Fibroblast of lung (primary cell): ENCODE data around the gene S100G. TPM values are rescaled to one million over a fixed set of nuclear protein-coding genes. Genes with fewer than 3 reads are reported as not detected.

Source experiments
- DNase-seq, 2 donors: peaks; one replicate each; pipeline versions ENCODE4 v3.0.0 to v3.0.0-alpha.2; 2010; ENCODE audit warnings: low read depth in 2 of 2
- H2AFZ ChIP-seq: 2 replicates; pipeline ENCODE4 v1.5.1; 2012; ENCODE audit warnings: low read length, control low read depth, inconsistent platforms
- H3K27ac ChIP-seq: 2 replicates; pipeline ENCODE4 v1.5.1; 2011; ENCODE audit warnings: low read length, control low read depth; ENCODE audit not compliant: insufficient read depth
- H3K27me3 ChIP-seq: 2 replicates; pipeline ENCODE4 v1.5.1; 2011; ENCODE audit warnings: mild to moderate bottlenecking, low read length; ENCODE audit not compliant: control insufficient read depth, insufficient read depth
- H3K36me3 ChIP-seq: 2 replicates; pipeline ENCODE4 v1.5.1; 2011; ENCODE audit warnings: low read length; ENCODE audit not compliant: control insufficient read depth, insufficient read depth
- H3K4me1 ChIP-seq: 2 replicates; pipeline ENCODE4 v1.5.1; 2011; ENCODE audit warnings: low read length; ENCODE audit not compliant: control insufficient read depth, insufficient read depth; ENCODE audit errors: extremely low read depth
- H3K4me2 ChIP-seq: 2 replicates; pipeline ENCODE4 v1.5.1; 2011; ENCODE audit warnings: low read length, control low read depth; ENCODE audit not compliant: insufficient read depth; ENCODE audit errors: extremely low read depth
- H3K4me3 ChIP-seq, 4 experiments: fragments of 200-600 bp in 1 of 4; sonication (generic) in 1 of 4; replicated peaks in 1 of 4; 2 replicates each; pipeline ENCODE4 v1.5.1; 2011 to 2016; ENCODE audit warnings: low read length in 4 of 4, low read depth in 3 of 4, mild to moderate bottlenecking in 3 of 4, control low read depth in 2 of 4, inconsistent platforms in 1 of 4, mixed read lengths in 1 of 4; ENCODE audit not compliant: insufficient read depth in 1 of 4; ENCODE audit errors: control extremely low read depth in 1 of 4
- H3K79me2 ChIP-seq: 2 replicates; pipeline ENCODE4 v1.5.1; 2012; ENCODE audit warnings: mild to moderate bottlenecking, low read length, inconsistent platforms; ENCODE audit not compliant: control insufficient read depth, insufficient read depth
- H3K9ac ChIP-seq: 2 replicates; pipeline ENCODE4 v1.5.1; 2011; ENCODE audit warnings: mild to moderate bottlenecking, low read length, control low read depth; ENCODE audit not compliant: insufficient read depth
- H3K9me3 ChIP-seq: 2 replicates; pipeline ENCODE4 v1.5.1; 2012; ENCODE audit warnings: low read depth, low read length; ENCODE audit not compliant: control insufficient read depth, insufficient read depth
- H4K20me1 ChIP-seq: 2 replicates; pipeline ENCODE4 v1.5.1; 2011; ENCODE audit warnings: low read length; ENCODE audit not compliant: control insufficient read depth, insufficient read depth; ENCODE audit errors: extremely low read depth
- CTCF ChIP-seq, 2 donors: IDR thresholded peaks in 1 of 2; conservative IDR thresholded peaks in 1 of 2; 1 replicate in 1 of 2; 2 replicates in 1 of 2; pipeline ENCODE4 v1.5.1; 2011 to 2012; ENCODE audit warnings: low read length in 2 of 2, control low read depth in 1 of 2, inconsistent platforms in 1 of 2, low read depth in 1 of 2, mild to moderate bottlenecking in 1 of 2
- EZH2 ChIP-seq: IDR thresholded peaks from 2 replicates; pipeline ENCODE4 v1.5.1; 2012; ENCODE audit warnings: low read length, control low read depth, mild to moderate bottlenecking; ENCODE audit errors: missing control alignments
- polyA plus RNA-seq, 2 donors: library from polyadenylated mRNA; depleted of rRNA in 1 of 2; stranded (reverse) in 1 of 2; unstranded in 1 of 2; fragments of >200 nt; gene quantifications; 2 replicates each; pipeline ENCODE4 v1.2.1, GENCODE V29; 2011 to 2012; ENCODE audit warnings: missing spikeins in 1 of 2
- total RNA-seq: library from RNA; depleted of rRNA; stranded (reverse); fragments of >200 nt; gene quantifications from 2 replicates; pipeline ENCODE4 v1.2.1, GENCODE V29; 2014

The S100G gene
- total and polyA plus RNA-seq, 2 donors (not counting 1 experiment from before 2014, with no cell fraction given), result not detected

- no peak overlapping the region for H2AFZ ChIP-seq
Measured at GRCh38 chrX:16699389-16699788, 49.4 kb downstream of the S100G start.

GRCh38 chrX:16700734-16701133 lies 50.8 kb downstream of the S100G start:
- Histone ChIP-seq H3K27me3 (no peaks in the 10 kb centered on the region), H3K9ac (no peak overlapping the region), H3K4me3 (no peak overlapping the region), H3K27ac (no peak overlapping the region), H3K4me1 (no peaks in the 10 kb centered on the region), H3K4me2 (no peak overlapping the region), H3K79me2 (no peaks in the 10 kb centered on the region), H3K9me3 (no peaks in the 10 kb centered on the region), H3K36me3 (no peaks in the 10 kb centered on the region), H2AFZ (no peak overlapping the region), H4K20me1 (no peaks in the 10 kb centered on the region)
- TF ChIP-seq EZH2, result no peak
- no peak for DNase-seq

More at GRCh38 chrX:16699389-16699788, 49.4 kb downstream of the S100G start:
- Histone ChIP-seq H3K4me3 (no peak overlapping the region), H3K9me3 (no peaks in the 10 kb centered on the region), H3K27ac (no peak overlapping the region), H3K4me2 (no peak overlapping the region), H3K9ac (no peak overlapping the region), H3K4me1 (no peaks in the 10 kb centered on the region), H3K27me3 (no peaks in the 10 kb centered on the region), H3K36me3 (no peaks in the 10 kb centered on the region), H4K20me1 (no peaks in the 10 kb centered on the region), H3K79me2 (no peaks in the 10 kb centered on the region)
- TF ChIP-seq EZH2 (no peak), CTCF (conservative IDR thresholded peaks at IDR 0.05 in 1 of 2, IDR thresholded peaks at IDR 0.05 in 1 of 2; ENCODE audit: low read depth in 1 of 2, low read length in 2 of 2) (no peak)
- DNase-seq, result no peak

- Histone ChIP-seq H3K4me3 (no peak overlapping the region), H3K4me1 (no peaks in the 10 kb centered on the region), H3K4me2 (no peak overlapping the region), H3K9ac (no peak overlapping the region), H3K36me3 (no peaks in the 10 kb centered on the region), H3K27me3 (no peaks in the 10 kb centered on the region), H3K79me2 (no peaks in the 10 kb centered on the region), H4K20me1 (no peaks in the 10 kb centered on the region), H3K27ac (no peak overlapping the region), H2AFZ (no peak overlapping the region), H3K9me3 (no peaks in the 10 kb centered on the region)
- DNase-seq, result no peak
- TF ChIP-seq EZH2 (no peak), CTCF (conservative IDR thresholded peaks at IDR 0.05 in 1 of 2, IDR thresholded peaks at IDR 0.05 in 1 of 2; ENCODE audit: low read depth in 1 of 2, low read length in 2 of 2) (no peak)
Measured at GRCh38 chrX:16702700-16703599, 53.0 kb downstream of the S100G start.

Other genes starting within 250 kb of the S100G start
- 9.9 and 10.0 TPM in 2 replicates for gene CTPS2, start 62.5 kb downstream of the S100G start, total RNA-seq
- gene CTPS2, start 62.5 kb downstream of the S100G start, polyA plus RNA-seq, result 5.4 and 7.2 TPM in 2 replicates
- gene SYAP1, start 69.5 kb downstream of the S100G start, total RNA-seq, result 30.8 and 49.7 TPM in 2 replicates
- 19.4 and 29.6 TPM in 2 replicates for gene SYAP1, start 69.5 kb downstream of the S100G start, polyA plus RNA-seq
- gene TXLNG, start 136.3 kb downstream of the S100G start, total RNA-seq, result 11.6 and 18.0 TPM in 2 replicates
- 9.0 and 17.1 TPM in 2 replicates for gene TXLNG, start 136.3 kb downstream of the S100G start, polyA plus RNA-seq
- gene RBBP7, start 220.2 kb downstream of the S100G start, total RNA-seq, result 142 and 174 TPM in 2 replicates
- gene RBBP7, start 220.2 kb downstream of the S100G start, polyA plus RNA-seq, result 149 and 213 TPM in 2 replicates